Keratinocyte (primary cell): ENCODE results near the gene SORBS1. TPM values are rescaled to one million over a fixed set of nuclear protein-coding genes. Genes with fewer than 3 reads are reported as not detected.

ENCODE experiments used
- DNase-seq: peaks from one replicate; pipeline ENCODE4 v3.0.0-alpha.2; 2011; ENCODE audit warnings: low read depth, missing footprints, low spot score
- FAIRE-seq: peaks from 2 replicates; lab custom pipeline; 2011; peaks lifted over from hg19 to GRCh38; lab: Jason Lieb, UNC
- H2AFZ ChIP-seq: 2 replicates; pipeline ENCODE4 v1.6.0; 2012; ENCODE audit warnings: low read length, control low read depth, inconsistent platforms; ENCODE audit not compliant: control insufficient read depth
- H3K27ac ChIP-seq: 2 replicates; pipeline ENCODE4 v1.5.1; 2011; ENCODE audit warnings: low read length; ENCODE audit not compliant: control insufficient read depth, insufficient read depth
- H3K27me3 ChIP-seq: 3 replicates; pipeline ENCODE4 v1.6.0; 2011; ENCODE audit warnings: low read length; ENCODE audit not compliant: control insufficient read depth, insufficient read depth; ENCODE audit errors: extremely low read depth
- H3K36me3 ChIP-seq, 2 experiments: 2 replicates in 1 of 2; 3 replicates in 1 of 2; pipeline ENCODE4 v1.5.1; 2011; ENCODE audit warnings: low read length in 2 of 2, mild to moderate bottlenecking in 1 of 2; ENCODE audit not compliant: control insufficient read depth in 2 of 2, insufficient read depth in 2 of 2; ENCODE audit errors: extremely low read depth in 1 of 2
- H3K4me1 ChIP-seq: 3 replicates; pipeline ENCODE4 v1.5.1; 2011; ENCODE audit warnings: low read length; ENCODE audit not compliant: control insufficient read depth, insufficient read depth; ENCODE audit errors: extremely low read depth
- H3K4me2 ChIP-seq: 3 replicates; pipeline ENCODE4 v1.6.0; 2011; ENCODE audit warnings: low read depth, low read length; ENCODE audit not compliant: control insufficient read depth, insufficient read depth; ENCODE audit errors: extremely low read depth
- H3K4me3 ChIP-seq, 3 experiments: fragments of 200-600 bp in 1 of 3; sonication (generic) in 1 of 3; 2 replicates in 2 of 3; 3 replicates in 1 of 3; pipeline ENCODE4 v1.5.1; 2011 to 2016; ENCODE audit warnings: low read length in 3 of 3, mild to moderate bottlenecking in 3 of 3, control low read depth in 2 of 3, inconsistent platforms in 1 of 3, low read depth in 1 of 3, mixed read lengths in 1 of 3, mixed run types in 1 of 3, moderate library complexity in 1 of 3; ENCODE audit not compliant: control insufficient read depth in 2 of 3, insufficient read depth in 2 of 3; ENCODE audit errors: extremely low read depth in 1 of 3
- H3K79me2 ChIP-seq: 2 replicates; pipeline ENCODE4 v1.6.0; 2012; ENCODE audit warnings: low read length; ENCODE audit not compliant: control insufficient read depth, insufficient read depth
- H3K9ac ChIP-seq: 3 replicates; pipeline ENCODE4 v1.6.0; 2011; ENCODE audit warnings: low read length; ENCODE audit not compliant: control insufficient read depth, insufficient read depth; ENCODE audit errors: extremely low read depth
- H3K9me1 ChIP-seq: 3 replicates; pipeline ENCODE4 v1.6.0; 2011; ENCODE audit warnings: low read length; ENCODE audit not compliant: control insufficient read depth, insufficient read depth; ENCODE audit errors: extremely low read depth
- H3K9me3 ChIP-seq: 2 replicates; pipeline ENCODE4 v1.5.1; 2012; ENCODE audit warnings: low read depth, low read length; ENCODE audit not compliant: control insufficient read depth
- H4K20me1 ChIP-seq: 3 replicates; pipeline ENCODE4 v1.6.0; 2011; ENCODE audit warnings: low read length; ENCODE audit not compliant: control insufficient read depth, insufficient read depth; ENCODE audit errors: extremely low read depth
- EZH2 ChIP-seq: IDR thresholded peaks from one replicate; pipeline ENCODE4 v1.6.1; 2012; ENCODE audit warnings: inconsistent platforms, mild to moderate bottlenecking, low read length, moderate library complexity
- dilution Hi-C: fragments of 300-500 bp; cut with MboI; formaldehyde crosslinking; loops from one replicate; pipeline ENCODE4 v1.7.0; 2020; ENCODE audit warnings: low sequenced_read_pairs; ENCODE audit not compliant: extremely low pct_ligation_motif_present
- polyA plus RNA-seq, 5 experiments: library from polyadenylated mRNA; depleted of rRNA in 3 of 5; stranded (reverse) in 3 of 5; stranded (forward) in 1 of 5; unstranded in 1 of 5; fragments of >200 nt; gene quantifications; 1 replicate in 1 of 5; 2 replicates in 3 of 5; 3 replicates in 1 of 5; pipeline versions ENCODE4 v1.2.1 to v1.2.3, GENCODE V29; 2011 to 2012; ENCODE audit warnings: missing spikeins in 2 of 5, low read depth in 1 of 5, low replicate concordance in 1 of 5
- TF ChIP-seq, protein P1 (sequence below), 3 experiments: IDR thresholded peaks in 1 of 3; conservative IDR thresholded peaks in 1 of 3; optimal IDR thresholded peaks in 1 of 3; 2 replicates in 2 of 3; 3 replicates in 1 of 3; pipeline versions ENCODE3 to v1.5.1; 2011; ENCODE audit warnings: low read length in 3 of 3, mild to moderate bottlenecking in 3 of 3, moderate library complexity in 2 of 3, control low read depth in 1 of 3, inconsistent platforms in 1 of 3; ENCODE audit not compliant: insufficient read depth in 2 of 3; ENCODE audit errors: extremely low read depth in 1 of 3

SORBS1 gene
- polyA plus RNA-seq, 1 donor (not counting 4 experiments of a cell fraction or from before 2014, with no cell fraction given): 0.42 TPM

DNA sequence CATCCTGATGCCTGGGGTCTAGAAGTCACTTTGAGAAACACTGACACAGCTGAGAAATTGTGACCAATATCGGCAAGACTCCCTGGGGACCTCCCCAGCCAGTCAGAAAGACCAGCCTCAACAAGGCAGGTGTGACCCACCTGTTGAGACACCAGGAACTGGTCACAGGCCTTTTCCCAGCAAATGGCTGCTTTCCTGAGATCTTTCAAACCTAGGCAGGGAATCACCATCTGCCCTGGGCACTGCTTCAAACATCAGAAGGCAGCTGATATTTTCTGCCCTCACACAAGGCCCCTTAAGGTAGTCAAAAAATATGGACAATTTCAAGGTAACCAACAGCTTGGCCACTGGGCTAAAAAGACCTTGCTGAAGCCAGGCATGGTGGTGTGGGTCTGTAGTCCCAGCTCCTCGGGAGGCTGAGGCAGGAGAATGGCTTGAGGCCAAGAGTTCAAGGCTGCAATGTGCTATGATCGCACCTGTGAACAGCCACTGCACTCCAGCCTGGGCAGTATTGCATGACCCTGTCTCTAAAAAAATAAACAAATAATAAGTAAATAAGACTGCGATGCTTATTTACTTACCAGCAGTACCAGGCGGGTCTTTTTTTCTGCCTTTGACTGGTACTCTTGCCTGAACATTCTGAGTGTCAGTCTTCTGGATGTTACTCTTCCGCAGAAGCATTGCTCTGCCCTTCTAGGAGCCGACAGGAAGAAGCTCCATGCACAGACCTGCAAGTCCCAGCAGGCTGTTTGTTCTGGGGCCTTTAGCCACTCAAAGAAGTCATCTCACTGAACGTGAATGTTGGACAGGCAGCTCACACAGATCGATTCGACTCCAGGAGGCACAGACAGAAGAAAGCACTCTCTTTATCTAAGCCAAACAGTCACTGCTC, 59.7 kb downstream of the SORBS1 start:
- no peak for TF ChIP-seq EZH2
- TF ChIP-seq, protein P1, sequence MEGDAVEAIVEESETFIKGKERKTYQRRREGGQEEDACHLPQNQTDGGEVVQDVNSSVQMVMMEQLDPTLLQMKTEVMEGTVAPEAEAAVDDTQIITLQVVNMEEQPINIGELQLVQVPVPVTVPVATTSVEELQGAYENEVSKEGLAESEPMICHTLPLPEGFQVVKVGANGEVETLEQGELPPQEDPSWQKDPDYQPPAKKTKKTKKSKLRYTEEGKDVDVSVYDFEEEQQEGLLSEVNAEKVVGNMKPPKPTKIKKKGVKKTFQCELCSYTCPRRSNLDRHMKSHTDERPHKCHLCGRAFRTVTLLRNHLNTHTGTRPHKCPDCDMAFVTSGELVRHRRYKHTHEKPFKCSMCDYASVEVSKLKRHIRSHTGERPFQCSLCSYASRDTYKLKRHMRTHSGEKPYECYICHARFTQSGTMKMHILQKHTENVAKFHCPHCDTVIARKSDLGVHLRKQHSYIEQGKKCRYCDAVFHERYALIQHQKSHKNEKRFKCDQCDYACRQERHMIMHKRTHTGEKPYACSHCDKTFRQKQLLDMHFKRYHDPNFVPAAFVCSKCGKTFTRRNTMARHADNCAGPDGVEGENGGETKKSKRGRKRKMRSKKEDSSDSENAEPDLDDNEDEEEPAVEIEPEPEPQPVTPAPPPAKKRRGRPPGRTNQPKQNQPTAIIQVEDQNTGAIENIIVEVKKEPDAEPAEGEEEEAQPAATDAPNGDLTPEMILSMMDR (optimal IDR thresholded peaks at IDR 0.05 in 1 of 3, IDR thresholded peaks at IDR 0.05 in 1 of 3, conservative IDR thresholded peaks at IDR 0.05 in 1 of 3; ENCODE audit: extremely low read depth in 1 of 3, insufficient read depth in 2 of 3, low read length in 3 of 3): no peak

GRCh38 chr10:95500649-95501048, 60.5 kb downstream of the SORBS1 start:
- H3K27me3 ChIP-seq: no peaks in the 10 kb centered on the region
- DNase-seq (no peak), FAIRE-seq (no peak)
- no peaks in the 10 kb centered on the region for H3K79me2 ChIP-seq
- H2AFZ ChIP-seq: no peak overlapping the region
- no peak overlapping the region for H3K4me3 ChIP-seq
- no peaks in the 10 kb centered on the region for H3K36me3 ChIP-seq
- H3K9me3 ChIP-seq: no peaks in the 10 kb centered on the region
- no peak overlapping the region for H3K4me2 ChIP-seq
- dilution Hi-C loops: no loop called here
- no peaks in the 10 kb centered on the region for H3K9me1 ChIP-seq
- H3K4me1 ChIP-seq: peaks cover 5% of the 10 kb centered on the region
- H4K20me1 ChIP-seq: no peaks in the 10 kb centered on the region
- TF ChIP-seq EZH2: no peak
- TF ChIP-seq, protein P1 (optimal IDR thresholded peaks at IDR 0.05 in 1 of 3, IDR thresholded peaks at IDR 0.05 in 1 of 3, conservative IDR thresholded peaks at IDR 0.05 in 1 of 3; ENCODE audit: extremely low read depth in 1 of 3, insufficient read depth in 2 of 3, low read length in 3 of 3): no peak
- no peak overlapping the region for H3K9ac ChIP-seq
- H3K27ac ChIP-seq: no peak overlapping the region

More for the DNA sequence above, 59.7 kb downstream of the SORBS1 start:
- no peak for DNase-seq
- Histone ChIP-seq H3K27ac (no peak overlapping the region), H3K9me3 (no peaks in the 10 kb centered on the region), H3K36me3 (no peaks in the 10 kb centered on the region), H3K4me1 (peaks cover 5% of the 10 kb centered on the region), H3K27me3 (no peaks in the 10 kb centered on the region), H4K20me1 (no peaks in the 10 kb centered on the region), H3K4me2 (no peak overlapping the region), H3K9ac (no peak overlapping the region), H3K9me1 (no peaks in the 10 kb centered on the region), H2AFZ (peak overlapping the region; percentile 88), H3K4me3 (no peak overlapping the region), H3K79me2 (no peaks in the 10 kb centered on the region)
- peak; percentile 53 for FAIRE-seq
- dilution Hi-C loops: no loop called here
